ENCODE results near the gene RPTOR.

RPTOR gene

DNA sequence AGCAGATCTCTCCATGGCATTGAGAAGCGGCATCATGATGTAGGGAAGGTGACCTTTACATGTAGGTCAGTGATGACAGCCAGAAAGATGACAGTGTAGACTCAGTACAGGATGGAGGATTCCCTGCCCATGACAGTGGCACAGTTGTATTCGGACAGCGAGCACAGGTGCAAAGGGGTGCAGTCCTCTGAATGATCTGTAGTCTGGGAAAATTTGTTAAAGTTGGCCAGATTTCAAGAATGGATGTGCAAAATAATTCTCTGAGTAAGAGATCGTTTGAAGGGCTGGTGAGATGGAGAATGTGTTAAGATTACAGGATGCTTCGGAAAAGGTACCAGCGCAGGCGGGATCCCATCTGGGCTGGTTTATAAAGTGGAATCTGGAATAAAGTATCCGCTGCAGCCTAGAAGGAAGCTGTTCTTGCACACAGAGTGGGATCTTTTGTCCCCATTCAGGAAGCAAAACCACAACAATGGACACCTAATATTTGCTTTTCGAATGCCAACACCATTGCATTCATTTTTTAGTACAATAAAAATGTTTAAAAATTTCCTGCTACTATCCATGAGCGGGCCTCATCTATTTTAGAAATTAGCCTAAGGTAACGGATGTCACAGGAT is 101.2 kb downstream of the RPTOR start:
- Histone ChIP-seq H3K36me3 (ENCODE audit: insufficient read depth, low read length) (peaks cover 14% of the 10 kb centered on the region; the same call in 1 of the 2 replicates), H4K20me1 (ENCODE audit: insufficient read depth, low read length) (no peaks in the 10 kb centered on the region), H3K27ac (ENCODE audit: low read depth, low read length, poor library complexity, severe bottlenecking) (no peak overlapping the region), H3K4me3 (ENCODE audit: low read depth, low read length, poor library complexity, severe bottlenecking) (no peak overlapping the region), H3K4me2 (ENCODE audit: low read length) (no peak overlapping the region), H3F3A (ENCODE audit: insufficient read depth, low read length) (no peaks in the 10 kb centered on the region), H3K4me1 (ENCODE audit: insufficient read depth, low read length, severe bottlenecking) (peaks cover 22% of the 10 kb centered on the region), H3K9me2 (ENCODE audit: low read depth, low read length) (no peaks in the 10 kb centered on the region), H2AFZ (ENCODE audit: low read length) (no peak overlapping the region), H3K79me2 (ENCODE audit: insufficient read depth, low read length) (peaks cover 6% of the 10 kb centered on the region), H3K9me3 (ENCODE audit: low read length) (no peaks in the 10 kb centered on the region), H3K27me3 (ENCODE audit: insufficient read depth, low read length) (no peaks in the 10 kb centered on the region), H3K9ac (ENCODE audit: low read length) (no peak overlapping the region)
- no peak for TF ChIP-seq EZH2 (IDR thresholded peaks at IDR 0.05; ENCODE audit: borderline replicate concordance, low read length)
- no peak for TF ChIP-seq CTCF (IDR thresholded peaks at IDR 0.05; ENCODE audit: low read length)

DNA sequence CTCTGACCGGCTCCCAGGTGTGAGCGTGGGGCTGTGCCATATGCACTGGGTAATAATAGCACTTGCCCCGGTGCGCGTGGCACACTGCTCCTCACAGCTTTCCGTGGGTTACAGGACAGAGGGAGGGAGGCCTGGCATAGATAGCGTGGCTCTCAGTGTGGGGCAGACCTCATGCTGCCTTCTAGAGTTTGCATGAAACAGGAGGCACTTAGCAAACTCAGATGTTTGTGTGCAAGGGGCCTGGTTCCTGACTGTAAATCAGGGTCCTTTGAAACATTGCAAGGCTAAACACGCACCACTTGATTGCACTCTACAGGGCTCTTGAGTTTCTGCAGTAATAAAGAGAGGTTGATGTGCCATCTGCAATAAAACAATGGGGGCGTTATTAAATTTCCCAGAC is 101.7 kb downstream of the RPTOR start:
- peaks cover 25% of the 10 kb centered on the region for H3K4me1 ChIP-seq (ENCODE audit: insufficient read depth, low read length, severe bottlenecking)
- TF ChIP-seq EZH2 (IDR thresholded peaks at IDR 0.05; ENCODE audit: borderline replicate concordance, low read length): no peak
- no peak for TF ChIP-seq CTCF (IDR thresholded peaks at IDR 0.05; ENCODE audit: low read length)
- H2AFZ ChIP-seq (ENCODE audit: low read length): no peak overlapping the region
- no peak overlapping the region for H3K4me3 ChIP-seq (ENCODE audit: low read depth, low read length, poor library complexity, severe bottlenecking)
- peak overlapping the region; percentile 17 for H3K27ac ChIP-seq (ENCODE audit: low read depth, low read length, poor library complexity, severe bottlenecking)
- no peaks in the 10 kb centered on the region for H3K27me3 ChIP-seq (ENCODE audit: insufficient read depth, low read length)
- H4K20me1 ChIP-seq (ENCODE audit: insufficient read depth, low read length): no peaks in the 10 kb centered on the region
- no peak overlapping the region for H3K9ac ChIP-seq (ENCODE audit: low read length)
- H3K9me2 ChIP-seq (ENCODE audit: low read depth, low read length): no peaks in the 10 kb centered on the region
- H3K79me2 ChIP-seq (ENCODE audit: insufficient read depth, low read length): peaks cover 6% of the 10 kb centered on the region
- H3K36me3 ChIP-seq (ENCODE audit: insufficient read depth, low read length): peaks cover 14% of the 10 kb centered on the region; the same call in 1 of the 2 replicates
- no peaks in the 10 kb centered on the region for H3K9me3 ChIP-seq (ENCODE audit: low read length)
- H3K4me2 ChIP-seq (ENCODE audit: low read length): no peak overlapping the region
- no peaks in the 10 kb centered on the region for H3F3A ChIP-seq (ENCODE audit: insufficient read depth, low read length)

- H3K9me2 ChIP-seq (ENCODE audit: low read depth, low read length): no peaks in the 10 kb centered on the region
These were observed 103.1 kb downstream of the RPTOR start for GRCh38 chr17:80647746-80648145.

More at GRCh38 chr17:80647746-80648145, 103.1 kb downstream of the RPTOR start:
- Histone ChIP-seq H3K36me3 (ENCODE audit: insufficient read depth, low read length) (peaks cover 14% of the 10 kb centered on the region; the same call in 1 of the 2 replicates), H3K4me3 (ENCODE audit: low read depth, low read length, poor library complexity, severe bottlenecking) (no peak overlapping the region), H3K9me3 (ENCODE audit: low read length) (no peaks in the 10 kb centered on the region), H3K4me1 (ENCODE audit: insufficient read depth, low read length, severe bottlenecking) (peaks cover 25% of the 10 kb centered on the region), H3K27ac (ENCODE audit: low read depth, low read length, poor library complexity, severe bottlenecking) (no peak overlapping the region), H3K4me2 (ENCODE audit: low read length) (no peak overlapping the region), H2AFZ (ENCODE audit: low read length) (no peak overlapping the region), H3K27me3 (ENCODE audit: insufficient read depth, low read length) (no peaks in the 10 kb centered on the region), H4K20me1 (ENCODE audit: insufficient read depth, low read length) (no peaks in the 10 kb centered on the region), H3F3A (ENCODE audit: insufficient read depth, low read length) (no peaks in the 10 kb centered on the region), H3K9ac (ENCODE audit: low read length) (no peak overlapping the region), H3K79me2 (ENCODE audit: insufficient read depth, low read length) (peaks cover 9% of the 10 kb centered on the region)
- no peak for TF ChIP-seq EZH2 (IDR thresholded peaks at IDR 0.05; ENCODE audit: borderline replicate concordance, low read length)
- TF ChIP-seq CTCF (IDR thresholded peaks at IDR 0.05; ENCODE audit: low read length): no peak

Measured in OCI-LY1 (cell line).